CD1c-positive myeloid dendritic cell (primary cell): ENCODE measurements around the gene KCNJ10.
A peak's percentile ranks its signal among the peaks of the same experiment; 100 is the strongest.
"Not testable (repeated sequence)": the region's sequence is repeated elsewhere in the genome, so short reads cannot be mapped to it uniquely, and the experiment has no call there.

Experiments
- DNase-seq: peaks from one replicate; pipeline ENCODE4 v3.0.0-alpha.2; 2016; ENCODE audit errors: extremely low spot score

Gene KCNJ10

DNA sequence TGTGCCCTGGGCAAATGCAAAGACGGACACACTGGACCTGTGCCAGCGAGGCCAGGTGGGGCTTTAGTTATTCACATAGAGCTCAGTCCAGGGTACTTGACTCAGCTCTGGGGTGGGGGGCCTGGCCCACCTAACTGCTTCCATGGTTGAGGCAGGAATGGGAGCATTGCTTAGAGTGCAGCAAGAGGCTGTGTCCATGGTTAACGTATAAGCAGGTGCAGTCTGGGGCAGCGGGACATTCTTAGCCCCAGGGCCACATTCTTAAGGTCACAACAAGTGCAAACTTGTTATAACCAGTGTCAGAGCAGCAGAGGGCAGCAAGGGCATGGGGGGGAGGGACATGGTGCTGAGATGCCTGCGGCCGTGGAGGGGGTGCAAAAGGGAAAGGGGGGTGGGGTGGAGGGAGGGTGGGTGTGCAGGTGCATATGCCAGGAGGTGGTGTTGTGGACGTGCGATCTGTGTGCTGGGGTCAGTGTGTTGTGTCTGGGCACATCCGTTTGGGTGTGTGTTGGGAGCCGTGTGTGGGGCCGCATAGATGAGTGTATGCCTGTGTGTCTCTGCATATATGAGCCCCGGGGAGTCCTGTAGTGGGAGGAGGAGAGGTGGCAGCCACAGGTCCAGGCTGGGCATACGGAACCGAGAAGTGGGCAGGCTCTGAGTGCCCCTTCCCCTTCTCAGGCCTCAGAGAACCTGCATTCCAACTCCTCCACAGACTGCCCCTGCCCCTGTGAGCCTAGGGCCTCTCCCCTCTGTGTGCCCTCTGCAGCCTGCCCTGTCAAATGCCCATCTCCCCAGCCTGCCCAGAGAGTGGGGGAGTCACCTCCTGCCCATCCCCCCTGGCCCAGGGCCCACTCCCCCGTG lies 8.4 kb downstream of the KCNJ10 start:
- no peak for DNase-seq

DNA sequence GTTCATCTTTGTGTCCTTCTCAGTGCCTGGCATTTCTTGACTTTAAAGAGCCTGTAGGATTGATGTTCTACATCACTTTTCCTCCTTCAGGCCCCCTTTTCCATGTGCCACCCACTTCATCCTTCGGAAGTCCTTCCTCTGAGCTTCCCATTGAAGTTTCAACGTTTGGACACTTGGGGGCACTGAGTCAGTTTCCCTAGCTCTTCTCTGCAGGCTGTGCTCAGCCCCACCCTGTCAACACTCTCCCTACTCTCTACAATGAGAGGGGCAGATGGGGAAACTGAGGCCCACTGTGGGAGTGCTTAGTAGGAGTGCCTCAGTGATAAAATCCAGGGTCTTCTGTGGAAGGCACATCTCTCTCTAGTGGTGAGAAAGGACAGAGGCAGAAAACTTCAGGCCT lies 11.9 kb downstream of the KCNJ10 start:
- DNase-seq: no peak

DNA sequence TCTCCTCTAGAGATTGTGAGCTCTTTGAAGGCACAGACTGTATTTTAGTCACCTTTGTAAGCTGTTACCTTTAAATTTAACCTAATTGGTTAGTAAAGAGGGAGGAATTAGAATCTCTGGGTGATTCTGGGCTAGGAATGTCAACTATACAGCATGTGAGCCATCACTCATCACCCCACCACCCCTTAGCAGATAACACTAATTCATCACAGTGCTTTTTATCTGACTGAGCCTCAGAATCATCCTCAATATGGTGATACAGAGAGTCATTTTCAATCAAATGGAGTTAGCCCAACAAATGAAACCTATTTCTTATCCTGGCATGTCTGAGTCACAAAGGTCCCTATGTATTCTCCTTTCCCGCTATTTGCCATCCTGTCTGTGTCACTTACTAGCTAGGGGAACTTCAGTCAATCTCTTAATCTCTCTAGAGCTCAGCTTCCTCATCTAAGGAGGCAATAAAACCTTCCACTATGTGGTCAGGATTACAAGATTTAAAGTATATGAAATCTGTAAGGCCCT lies 13.3 kb downstream of the KCNJ10 start:
- DNase-seq: no peak

DNA sequence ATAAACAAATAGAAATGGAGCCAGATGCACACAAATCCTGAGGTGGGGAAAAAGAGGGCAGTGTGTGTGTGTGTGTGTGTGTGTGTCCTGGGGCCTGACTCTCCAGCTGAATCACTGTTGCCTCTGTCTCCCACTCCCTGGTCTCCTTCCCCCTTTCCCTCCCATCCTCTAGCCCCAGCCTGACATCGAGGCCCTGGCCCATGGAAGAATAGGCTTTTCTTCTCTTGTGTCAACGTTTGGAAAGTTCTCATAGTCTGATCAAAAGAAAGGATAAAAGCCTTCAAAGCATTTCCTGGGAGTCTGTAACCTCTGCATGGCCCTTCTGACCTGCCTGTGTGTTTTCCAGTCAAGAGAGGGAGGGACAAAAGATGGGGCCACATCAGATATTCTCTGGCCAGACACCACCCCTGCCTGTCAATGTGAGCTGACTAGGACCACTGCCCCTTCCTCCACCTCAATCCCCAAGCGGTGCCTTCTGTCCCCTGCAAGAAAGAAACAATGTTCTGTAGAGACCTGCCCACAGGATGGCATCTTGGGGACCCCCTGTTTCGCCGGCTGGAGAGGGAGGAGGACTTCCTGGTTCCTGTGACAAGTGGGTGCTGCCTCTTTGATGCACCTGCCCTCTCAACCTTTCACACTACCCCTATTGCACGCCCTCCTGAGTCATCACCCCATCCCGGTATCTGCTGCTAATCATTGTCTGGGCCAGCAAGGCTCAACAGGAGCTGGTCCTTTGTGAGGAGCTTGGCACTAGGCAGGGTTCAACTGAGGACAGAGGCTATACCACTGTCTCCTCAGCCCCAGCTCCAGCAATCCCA lies 16.2 kb downstream of the KCNJ10 start:
- no peak for DNase-seq

DNA sequence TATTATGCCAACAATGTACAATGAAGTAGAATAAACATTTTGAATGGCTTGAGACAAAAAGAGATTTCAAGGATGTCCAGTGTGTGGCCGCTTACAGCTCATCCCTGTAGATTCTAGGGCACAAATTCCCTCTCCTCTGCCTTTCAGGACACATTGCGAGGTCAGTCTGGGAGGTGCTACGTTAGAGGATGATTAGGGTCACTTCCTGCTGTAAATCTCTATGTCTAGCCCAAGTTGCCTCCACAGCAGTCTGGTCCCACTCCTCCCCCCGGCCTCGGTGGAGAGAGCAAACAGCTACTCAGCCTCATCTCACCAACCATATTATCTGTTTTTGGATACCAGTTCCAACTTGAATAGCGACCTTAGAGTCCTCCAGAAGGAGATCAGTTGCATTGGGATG lies 17.0 kb downstream of the KCNJ10 start:
- no peak for DNase-seq

DNA sequence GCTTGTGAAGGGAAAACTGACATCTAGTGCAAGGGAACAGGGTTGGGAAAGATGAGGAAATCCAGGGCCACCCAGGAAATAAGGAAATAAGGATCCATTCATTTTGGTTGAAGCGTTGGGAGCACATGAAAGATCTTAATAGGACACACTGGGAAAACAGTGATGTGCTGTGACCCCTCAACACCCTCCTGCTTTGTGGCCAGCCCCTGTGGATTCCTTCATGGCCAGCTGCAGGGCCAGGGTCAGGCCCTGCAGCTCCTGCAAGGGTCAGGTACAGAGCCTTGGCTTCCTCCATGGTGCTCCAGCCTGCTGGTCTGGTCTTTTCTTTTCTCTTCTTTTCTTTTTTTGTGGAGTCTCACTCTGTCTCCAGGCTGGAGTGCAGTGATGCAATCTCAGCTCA lies 19.3 kb downstream of the KCNJ10 start:
- DNase-seq: no peak

DNA sequence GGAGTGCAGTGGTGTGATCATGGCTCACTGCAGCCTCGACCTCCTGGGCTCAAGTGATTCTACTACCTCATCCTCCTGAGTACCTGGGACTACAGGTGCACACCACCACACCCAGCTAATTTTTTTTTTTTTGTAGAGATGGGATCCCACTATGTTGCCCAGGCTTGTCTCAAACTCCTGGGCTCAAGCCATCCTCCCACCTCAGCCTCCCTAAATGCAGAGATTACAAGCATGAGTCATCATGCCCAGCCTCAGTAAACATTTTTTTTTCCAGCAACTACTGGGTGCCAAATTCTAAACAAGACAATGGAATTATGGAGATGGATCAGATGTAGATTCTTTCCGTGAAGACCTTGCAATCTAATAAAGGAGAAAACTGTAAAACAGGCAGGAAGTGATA lies 19.8 kb downstream of the KCNJ10 start:
- not testable (repeated sequence) for DNase-seq

DNA sequence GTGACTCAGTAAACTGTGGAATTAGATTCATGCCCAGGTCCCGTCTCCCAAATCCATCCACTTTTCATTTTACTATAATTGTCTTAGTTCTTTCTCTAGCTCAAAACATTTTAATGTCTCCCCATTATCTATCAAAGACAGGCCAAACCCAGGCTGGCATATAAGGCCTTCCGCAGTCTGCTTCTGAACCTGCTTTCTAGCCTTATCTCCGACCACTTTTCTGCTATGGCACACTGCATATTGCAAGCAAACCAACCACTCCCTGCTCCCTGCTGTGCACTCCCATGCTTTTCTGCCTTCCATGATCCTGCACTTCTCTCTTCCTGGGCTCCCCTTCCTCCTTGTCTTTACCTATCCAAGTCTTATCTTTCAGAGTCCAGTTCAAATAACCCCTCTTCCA lies 20.9 kb downstream of the KCNJ10 start:
- DNase-seq: no peak

DNA sequence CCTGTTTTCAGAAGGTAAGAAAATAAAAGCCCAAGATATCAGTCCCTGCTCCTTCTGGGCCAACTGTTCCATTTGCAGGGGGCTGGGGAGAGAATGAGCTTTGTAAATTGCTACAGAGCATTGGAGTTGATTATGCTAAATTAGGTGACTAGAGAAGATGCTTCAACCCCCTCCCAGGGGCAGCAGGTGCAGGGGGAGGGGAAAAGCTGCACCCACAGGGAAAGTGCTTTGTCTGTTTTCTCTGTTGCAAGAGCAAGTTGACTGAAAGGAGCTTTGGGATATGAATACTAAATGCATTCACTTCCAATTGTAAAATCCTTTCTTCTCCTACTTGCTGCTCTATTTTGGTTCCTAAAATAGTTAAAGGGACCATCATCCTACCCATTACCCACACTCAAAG lies 21.6 kb downstream of the KCNJ10 start:
- DNase-seq: no peak

DNA sequence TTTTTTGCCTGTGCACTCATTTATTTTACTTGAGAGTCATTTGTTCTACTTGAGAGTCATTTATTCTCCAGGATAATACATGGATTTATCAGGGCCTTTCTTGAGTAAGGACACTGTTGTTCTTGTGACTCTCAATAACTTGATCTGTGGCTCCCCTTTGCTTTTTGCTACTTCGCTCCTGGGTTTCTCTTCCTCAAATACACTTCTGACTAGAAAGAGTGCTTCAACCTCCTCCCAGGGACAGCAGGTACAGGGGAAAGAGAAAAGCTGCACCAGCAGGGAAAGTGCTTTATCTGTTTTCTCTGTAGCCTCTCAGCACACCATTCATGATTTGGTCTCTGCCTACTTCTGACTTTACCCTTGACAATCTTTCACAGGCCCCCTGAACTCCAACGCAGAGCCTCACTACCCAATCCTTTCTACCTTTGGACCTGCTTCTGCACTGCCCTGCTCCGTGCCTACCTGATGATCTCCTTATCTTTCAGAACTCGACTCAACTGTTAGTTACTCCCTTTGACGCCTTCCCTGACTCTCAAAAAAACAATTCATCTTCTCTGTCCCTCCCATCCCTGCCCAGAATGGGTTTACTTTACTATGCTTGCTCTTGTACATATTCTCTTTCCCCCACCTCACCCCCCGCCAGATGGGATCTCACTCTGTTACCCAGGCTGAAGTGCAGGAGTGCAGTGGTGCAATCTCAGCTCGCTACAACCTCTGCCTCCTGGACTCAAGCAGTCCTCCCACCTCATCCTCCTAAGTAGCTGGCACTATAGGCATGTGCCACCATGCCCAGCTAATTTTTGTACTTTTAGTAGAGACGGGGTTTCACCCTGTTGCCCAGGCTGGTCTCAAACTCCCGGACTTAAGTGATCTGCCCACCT lies 22.6 kb downstream of the KCNJ10 start:
- DNase-seq: peak; percentile 20

DNA sequence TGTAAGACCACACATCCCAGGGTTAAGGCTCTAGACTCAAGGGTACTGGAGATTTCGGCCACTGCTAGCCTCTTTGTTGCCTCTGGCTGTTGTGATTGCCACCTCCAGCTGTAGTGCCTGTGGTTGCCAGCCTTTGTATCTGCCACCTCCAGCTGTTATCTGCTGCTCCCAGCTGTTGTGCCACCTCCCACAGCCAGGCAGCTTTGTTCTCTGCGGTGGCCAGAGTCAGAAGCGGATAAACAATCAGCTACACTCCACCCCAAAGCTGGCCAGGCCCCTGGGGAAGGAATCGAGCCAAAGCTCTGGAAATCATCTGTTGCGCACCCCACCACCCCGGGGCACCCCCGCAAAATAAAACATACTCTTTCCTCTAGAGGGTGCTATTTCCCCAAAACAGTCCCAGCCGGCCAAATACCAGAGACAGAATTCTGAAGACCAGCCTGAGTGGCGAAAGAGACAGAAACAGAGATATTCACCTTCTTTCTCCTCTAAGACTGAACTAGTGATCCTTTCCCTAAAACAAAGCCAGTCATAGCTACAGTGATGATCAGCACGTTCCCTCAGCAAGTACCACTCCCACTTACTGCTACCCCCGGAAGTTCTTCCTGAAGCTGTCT lies 23.4 kb downstream of the KCNJ10 start:
- DNase-seq: peak; percentile 64

DNA sequence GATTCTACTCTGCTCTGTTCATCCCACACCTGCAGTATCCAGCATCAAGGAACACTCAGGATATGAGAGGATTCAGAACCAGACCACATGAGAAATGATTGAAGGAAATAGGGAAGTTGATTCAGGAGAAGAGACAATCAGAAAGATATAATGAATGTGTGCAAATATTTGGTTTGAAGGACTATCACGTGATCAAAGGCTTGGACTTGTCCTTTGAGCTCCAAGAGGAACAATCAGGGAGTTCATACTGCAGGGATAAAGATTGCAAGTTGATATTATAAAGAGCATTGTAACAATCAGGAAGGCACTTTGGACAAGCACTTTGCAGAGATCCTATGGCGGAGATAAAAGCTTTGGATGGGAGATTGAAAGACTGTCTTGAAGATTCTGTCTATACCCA lies 24.3 kb downstream of the KCNJ10 start:
- peak; percentile 3 for DNase-seq

DNA sequence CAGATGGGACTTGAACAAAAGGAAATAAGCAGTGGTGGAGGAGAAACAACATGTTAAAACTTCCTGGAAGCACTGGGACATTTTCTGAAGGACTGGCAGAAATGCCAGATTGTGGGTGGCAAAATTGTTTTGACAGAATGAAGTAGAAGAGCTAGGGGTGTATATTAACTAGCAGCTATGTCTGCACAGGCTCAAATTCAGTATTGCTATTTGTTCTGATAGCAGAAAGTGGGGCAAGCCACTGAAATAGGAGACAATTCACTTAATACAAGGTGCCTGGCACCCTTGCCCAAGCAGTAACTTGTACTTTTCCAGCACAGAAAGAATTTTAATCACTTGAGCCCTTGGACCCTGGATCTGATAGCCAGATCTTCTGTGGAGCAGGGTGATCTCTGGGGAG lies 26.4 kb downstream of the KCNJ10 start:
- no peak for DNase-seq

DNA sequence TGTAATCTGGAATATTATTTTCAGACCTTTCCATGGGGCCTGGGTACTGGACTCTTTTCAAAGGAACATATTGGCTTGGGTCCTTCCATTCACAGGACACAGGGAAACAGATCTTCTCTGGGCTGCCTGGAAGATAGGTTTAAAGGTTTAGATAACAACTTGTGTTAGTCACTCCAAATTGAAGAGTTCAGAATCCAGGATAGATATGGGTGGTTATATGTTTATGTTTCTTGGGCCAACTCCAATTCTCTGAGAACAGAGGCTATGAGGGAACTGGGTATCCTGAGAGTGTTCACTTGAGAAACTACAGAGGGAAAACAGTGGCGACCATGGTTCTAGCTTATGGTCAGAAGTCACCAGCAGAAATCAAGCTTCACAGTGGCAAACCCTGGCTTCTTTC lies 29.5 kb downstream of the KCNJ10 start:
- DNase-seq: no peak

DNA sequence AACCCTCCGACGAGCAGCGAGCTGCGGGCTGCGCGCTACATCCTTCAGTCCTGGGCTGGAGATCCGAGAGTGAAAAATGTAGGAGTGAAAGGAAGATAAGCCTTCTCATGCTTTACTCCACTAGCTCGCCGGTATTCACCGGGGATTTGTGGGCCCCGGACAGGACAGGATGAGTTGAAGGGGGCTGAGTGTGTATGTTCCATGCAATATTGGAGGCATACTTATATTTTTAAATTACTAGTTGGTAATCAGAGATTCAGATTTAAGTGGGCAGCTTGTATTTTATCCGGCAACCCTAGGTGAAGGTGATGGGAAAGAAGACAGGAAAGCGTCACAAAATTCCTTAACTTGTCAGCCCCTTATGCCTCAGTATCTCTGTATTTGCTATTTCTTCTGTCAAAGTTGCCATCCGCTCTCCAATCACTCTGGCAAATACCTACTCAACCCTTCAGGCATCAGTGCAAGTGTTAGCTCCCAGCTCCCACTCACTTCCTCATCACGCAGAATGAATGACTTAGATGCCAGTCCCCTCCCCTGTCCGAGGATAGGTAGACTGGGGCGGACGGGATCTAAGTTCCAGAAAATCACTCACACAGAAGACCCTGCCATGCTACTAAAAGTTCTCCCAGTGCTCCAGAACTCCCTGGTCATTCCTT lies 37.7 kb downstream of the KCNJ10 start:
- peak; percentile 8 for DNase-seq

DNA sequence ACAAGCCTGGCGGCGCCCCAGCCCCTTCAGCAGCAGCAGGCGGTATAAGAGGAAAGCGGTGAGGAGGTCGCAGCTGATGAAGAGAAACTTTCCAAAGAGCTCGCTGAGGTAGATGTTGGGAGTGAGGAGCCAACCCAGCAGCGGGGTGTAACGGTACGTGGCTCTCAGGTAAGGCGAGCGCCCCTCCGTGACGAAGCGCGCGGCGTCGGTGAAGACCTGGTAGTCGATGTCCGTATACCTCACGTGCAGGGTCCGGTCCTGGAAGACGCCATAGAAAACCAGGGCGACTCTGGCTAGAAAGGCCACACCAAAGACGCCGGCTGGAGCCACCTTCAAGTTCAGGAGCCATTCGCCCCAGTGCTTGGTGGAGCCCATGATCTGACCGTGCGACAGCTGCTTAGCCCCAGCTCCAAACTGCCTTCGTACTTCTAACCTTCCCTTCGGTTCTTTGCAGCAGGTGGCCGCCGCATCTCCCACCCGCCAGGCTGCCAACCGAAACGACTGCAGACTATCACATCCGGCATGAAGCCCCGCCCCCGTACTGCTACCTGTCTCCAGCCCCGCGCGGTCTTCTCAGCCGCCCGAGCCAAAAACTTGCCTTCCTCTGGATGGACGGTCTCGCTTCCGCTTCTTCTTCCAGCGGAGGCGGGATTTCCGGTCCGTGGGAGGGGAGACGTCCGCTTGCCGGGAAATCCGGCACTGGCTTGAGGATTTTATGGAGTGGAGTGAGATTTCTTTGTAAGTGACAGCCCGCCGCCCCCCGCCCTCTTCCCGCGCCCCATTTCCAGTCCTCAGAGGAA lies 38.4 kb downstream of the KCNJ10 start, which contains the start of gene PIGM:
Gene PIGM (minus strand): TSS at position 626 of the 800 bp plus-strand sequence. CDS start 251 bp downstream, at position 375.
- DNase-seq: peak; percentile 94

DNA sequence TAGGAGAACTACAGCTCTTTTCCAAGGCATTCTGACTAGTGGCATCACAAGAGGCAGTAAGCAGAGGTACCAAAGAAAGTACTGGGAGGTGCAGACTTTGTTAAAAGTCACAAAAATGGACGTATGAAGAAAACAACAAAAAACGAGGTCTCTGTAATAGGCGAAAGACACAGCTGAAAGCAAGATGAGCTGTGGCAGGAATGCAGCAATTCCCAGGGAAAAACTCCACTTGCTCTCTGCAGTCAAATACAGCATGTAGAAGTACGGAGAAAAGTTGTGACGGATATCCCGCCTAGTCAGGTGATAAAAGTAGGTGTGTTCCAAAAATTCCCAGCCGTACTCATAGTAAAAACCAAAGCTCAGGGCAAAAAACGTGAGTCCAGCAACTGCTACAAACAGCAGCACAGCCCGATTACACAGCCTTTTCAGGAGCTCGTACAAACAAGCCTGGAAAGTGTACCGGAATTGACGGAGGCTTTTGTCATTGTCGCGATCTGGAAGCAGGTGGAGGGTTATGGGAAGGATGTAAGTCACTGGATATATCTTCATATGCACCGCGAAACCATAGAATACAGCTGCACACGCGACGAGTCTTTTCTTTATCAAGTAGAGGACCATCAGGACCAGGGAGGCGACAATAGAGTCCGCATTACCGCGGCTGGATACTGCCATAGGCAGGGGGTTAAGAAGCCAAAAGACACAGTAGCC lies 39.1 kb downstream of the KCNJ10 start:
- DNase-seq: no peak

DNA sequence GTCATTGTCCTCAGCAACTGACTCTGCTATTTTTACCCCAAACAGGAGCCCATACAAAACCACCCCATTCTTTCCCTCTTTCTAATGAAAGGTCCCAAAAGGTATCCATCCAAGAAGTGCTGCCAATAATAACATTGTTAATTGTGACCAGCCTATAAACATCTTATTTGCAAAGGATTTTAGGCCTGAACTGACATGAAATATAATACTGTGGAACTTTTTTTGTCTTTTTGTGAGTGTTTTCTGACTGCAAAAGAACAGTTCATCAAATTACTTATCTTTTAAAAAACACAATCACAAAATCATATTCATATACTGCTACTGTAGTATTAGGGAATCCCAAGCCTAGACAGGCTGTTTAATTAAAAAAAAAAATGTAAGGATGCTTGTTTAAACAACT lies 41.5 kb downstream of the KCNJ10 start:
- DNase-seq: no peak

DNA sequence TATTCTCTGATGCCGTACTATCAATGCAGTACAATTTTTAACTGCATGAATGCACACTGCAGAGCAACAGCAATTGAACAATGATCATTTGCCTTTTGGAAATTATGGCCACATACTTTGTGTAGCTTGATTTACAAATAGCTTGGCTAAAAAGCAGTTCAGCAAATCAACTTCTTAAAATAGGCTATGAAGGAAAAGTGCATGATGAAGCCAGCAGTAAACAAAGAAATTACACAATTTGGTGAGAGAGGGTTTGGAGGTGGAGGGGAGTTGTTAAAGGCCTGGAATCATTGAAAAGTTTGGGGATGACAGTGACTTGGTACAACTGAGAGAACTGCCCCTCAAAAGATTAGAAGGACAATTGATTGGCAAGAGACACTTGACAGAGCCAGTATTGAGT lies 44.6 kb downstream of the KCNJ10 start:
- DNase-seq: no peak
